Hepatocyte (in vitro differentiated cells): ENCODE results near the gene GSAP. TPM values are rescaled to one million over a fixed set of nuclear protein-coding genes. Genes with fewer than 3 reads are reported as not detected.

ENCODE experiments used
- DNase-seq: peaks from one replicate; pipeline ENCODE4 v3.0.0-alpha.2; 2016; ENCODE audit warnings: low spot score
- H2AFZ ChIP-seq: fragments of 200-600 bp; sonication (generic); 2 replicates; pipeline ENCODE4 v1.6.0; 2016; ENCODE audit warnings: antibody characterized with exemption, mild to moderate bottlenecking
- H3K27ac ChIP-seq: fragments of 200-600 bp; sonication (generic); 2 replicates; pipeline ENCODE4 v1.5.1; 2016; ENCODE audit warnings: mild to moderate bottlenecking
- H3K27me3 ChIP-seq: fragments of 200-600 bp; sonication (generic); 2 replicates; pipeline ENCODE4 v1.6.1; 2016
- H3K36me3 ChIP-seq: fragments of 200-600 bp; sonication (generic); replicated peaks from 2 replicates; pipeline ENCODE4 v1.5.1; 2016; ENCODE audit warnings: low read depth; ENCODE audit not compliant: insufficient read depth
- H3K4me1 ChIP-seq: fragments of 200-600 bp; sonication (generic); 2 replicates; pipeline ENCODE4 v1.5.1; 2016; ENCODE audit warnings: mild to moderate bottlenecking, moderate library complexity; ENCODE audit not compliant: insufficient read depth
- H3K4me2 ChIP-seq: fragments of 200-600 bp; sonication (generic); 2 replicates; pipeline ENCODE4 v1.6.0; 2016
- H3K4me3 ChIP-seq: fragments of 200-600 bp; sonication (generic); 2 replicates; pipeline ENCODE4 v1.5.1; 2016; ENCODE audit warnings: mild to moderate bottlenecking
- H3K79me2 ChIP-seq: fragments of 200-600 bp; sonication (generic); 2 replicates; pipeline ENCODE4 v1.6.0; 2017; ENCODE audit warnings: mild to moderate bottlenecking
- H3K9me2 ChIP-seq: fragments of 200-600 bp; sonication (generic); replicated peaks from 2 replicates; pipeline ENCODE4 v1.6.0; 2017; ENCODE audit warnings: mild to moderate bottlenecking; ENCODE audit not compliant: insufficient read depth
- H3K9me3 ChIP-seq: fragments of 200-600 bp; sonication (generic); 2 replicates; pipeline ENCODE4 v1.5.1; 2016; ENCODE audit warnings: low read depth, mild to moderate bottlenecking
- H4K20me1 ChIP-seq: fragments of 200-600 bp; sonication (generic); 2 replicates; pipeline ENCODE4 v1.6.0; 2016; ENCODE audit warnings: mild to moderate bottlenecking; ENCODE audit not compliant: insufficient read depth, poor library complexity, severe bottlenecking
- EZH2 ChIP-seq: fragments of 200-600 bp; sonication (generic); IDR thresholded peaks from 2 replicates; pipeline ENCODE4 v1.6.1; 2016; ENCODE audit warnings: antibody characterized with exemption, mild to moderate bottlenecking, borderline replicate concordance
- EZH2phosphoT487 ChIP-seq: fragments of 200-600 bp; sonication (generic); IDR thresholded peaks from one replicate; pipeline ENCODE4 v1.6.1; 2018; ENCODE audit warnings: antibody characterized with exemption, mild to moderate bottlenecking, low read depth, moderate library complexity; ENCODE audit not compliant: unreplicated experiment, severe bottlenecking
- WGBS: methylation state at CpG from one replicate; pipeline ENCODE4 v1.1.6; 2016; ENCODE audit warnings: low lambda C conversion rate; ENCODE audit errors: missing lambda C conversion rate; 5-methylcytosine and 5-hydroxymethylcytosine counted together
- polyA plus RNA-seq: library from polyadenylated mRNA; unstranded; fragments of >200 nt; fragmentation: Nextera tagmentation; extraction: Ambion mirVana; gene quantifications from 2 replicates; pipeline ENCODE4 v1.2.1, GENCODE V29; 2016
- total RNA-seq: library from RNA; depleted of rRNA; stranded (reverse); fragments of >200 nt; gene quantifications from 2 replicates; pipeline ENCODE4 v1.2.3, GENCODE V29; 2014
- TF ChIP-seq, protein P1 (sequence below): fragments of 200-600 bp; sonication (generic); IDR thresholded peaks from 2 replicates; pipeline ENCODE4 v1.5.1; 2016; ENCODE audit warnings: antibody characterized with exemption, mild to moderate bottlenecking; ENCODE audit not compliant: poor library complexity

The GSAP gene
- total and polyA plus RNA-seq, 2 experiments from 2014 or later: 9.9 to 11.1 TPM

DNA sequence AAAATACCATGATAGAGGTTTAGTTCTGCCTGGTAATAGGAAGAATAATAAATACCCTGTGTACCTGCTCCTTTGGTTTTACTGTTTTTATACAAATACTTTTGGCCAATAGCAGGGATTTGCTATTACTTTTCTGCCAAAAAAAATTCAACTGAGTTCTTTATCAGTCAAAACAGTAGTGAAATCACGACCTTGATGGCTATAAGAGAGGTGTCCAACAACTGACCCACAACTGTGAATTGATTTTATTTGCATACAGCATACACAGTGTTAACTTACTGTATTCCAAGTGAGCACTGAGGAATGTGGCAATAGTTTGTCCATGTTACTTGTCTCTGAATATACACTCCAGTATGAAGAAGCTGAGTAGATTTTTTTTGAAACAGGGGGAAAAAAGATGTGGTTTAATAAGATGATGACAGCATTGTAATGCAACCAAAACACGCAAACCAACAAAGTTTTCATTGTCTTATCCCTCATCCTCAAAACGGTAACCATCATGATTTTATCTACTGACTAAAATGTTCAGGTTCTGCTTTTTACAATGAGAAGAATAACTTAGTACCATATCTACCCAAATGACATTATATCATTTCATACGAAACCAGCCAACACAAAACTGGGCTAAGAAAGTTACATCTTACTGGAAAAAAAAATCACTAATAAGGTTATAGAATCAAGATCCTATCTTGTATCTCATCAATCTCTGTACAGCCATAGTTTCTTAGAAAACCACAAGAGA, 63.3 kb downstream of the GSAP start:
- Histone ChIP-seq H3K9me2 (no peaks in the 10 kb centered on the region), H3K36me3 (no peaks in the 10 kb centered on the region), H3K79me2 (no peaks in the 10 kb centered on the region), H3K4me1 (no peaks in the 10 kb centered on the region), H4K20me1 (no peaks in the 10 kb centered on the region), H3K4me3 (no peak overlapping the region), H2AFZ (no peak overlapping the region), H3K9me3 (no peaks in the 10 kb centered on the region), H3K4me2 (no peak overlapping the region), H3K27ac (no peak overlapping the region), H3K27me3 (no peaks in the 10 kb centered on the region)
- DNase-seq: no peak
- WGBS: 81% methylated on average over 4 of the region's 4 CpGs
- no peak for TF ChIP-seq EZH2
- TF ChIP-seq, protein P1, sequence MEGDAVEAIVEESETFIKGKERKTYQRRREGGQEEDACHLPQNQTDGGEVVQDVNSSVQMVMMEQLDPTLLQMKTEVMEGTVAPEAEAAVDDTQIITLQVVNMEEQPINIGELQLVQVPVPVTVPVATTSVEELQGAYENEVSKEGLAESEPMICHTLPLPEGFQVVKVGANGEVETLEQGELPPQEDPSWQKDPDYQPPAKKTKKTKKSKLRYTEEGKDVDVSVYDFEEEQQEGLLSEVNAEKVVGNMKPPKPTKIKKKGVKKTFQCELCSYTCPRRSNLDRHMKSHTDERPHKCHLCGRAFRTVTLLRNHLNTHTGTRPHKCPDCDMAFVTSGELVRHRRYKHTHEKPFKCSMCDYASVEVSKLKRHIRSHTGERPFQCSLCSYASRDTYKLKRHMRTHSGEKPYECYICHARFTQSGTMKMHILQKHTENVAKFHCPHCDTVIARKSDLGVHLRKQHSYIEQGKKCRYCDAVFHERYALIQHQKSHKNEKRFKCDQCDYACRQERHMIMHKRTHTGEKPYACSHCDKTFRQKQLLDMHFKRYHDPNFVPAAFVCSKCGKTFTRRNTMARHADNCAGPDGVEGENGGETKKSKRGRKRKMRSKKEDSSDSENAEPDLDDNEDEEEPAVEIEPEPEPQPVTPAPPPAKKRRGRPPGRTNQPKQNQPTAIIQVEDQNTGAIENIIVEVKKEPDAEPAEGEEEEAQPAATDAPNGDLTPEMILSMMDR: no peak
- TF ChIP-seq EZH2phosphoT487: no peak

GRCh38 chr7:77351539-77352004, 64.6 kb downstream of the GSAP start:
- Histone ChIP-seq H2AFZ (no peak overlapping the region), H3K9me3 (no peaks in the 10 kb centered on the region), H3K4me1 (no peaks in the 10 kb centered on the region), H3K27ac (no peak overlapping the region), H3K79me2 (no peaks in the 10 kb centered on the region), H3K36me3 (no peaks in the 10 kb centered on the region), H3K4me2 (no peak overlapping the region), H3K9me2 (no peaks in the 10 kb centered on the region), H4K20me1 (no peaks in the 10 kb centered on the region), H3K4me3 (no peak overlapping the region), H3K27me3 (no peaks in the 10 kb centered on the region)
- TF ChIP-seq, protein P1: no peak
- TF ChIP-seq EZH2 (no peak), EZH2phosphoT487 (no peak)
- 82% methylated on average over 5 of the region's 5 CpGs for WGBS
- DNase-seq: no peak

DNA sequence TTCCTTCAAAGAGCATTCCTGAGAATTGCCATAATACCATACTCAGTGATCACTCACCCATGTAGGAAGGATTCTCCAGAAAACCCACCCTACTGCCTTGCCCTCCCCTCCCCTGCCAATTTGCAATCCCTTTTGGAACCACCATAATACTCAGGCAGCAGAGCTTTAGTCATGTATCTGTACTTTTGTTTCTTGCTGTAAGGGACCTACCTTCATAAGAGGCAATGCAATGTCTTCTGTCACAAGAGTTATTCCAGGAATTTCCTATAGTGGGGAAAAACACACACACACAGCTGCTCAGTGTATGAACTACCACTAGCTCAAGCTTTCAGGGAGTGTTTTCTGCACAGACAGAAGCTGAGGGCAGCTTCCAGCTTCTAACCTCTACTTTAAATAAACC, 67.0 kb downstream of the GSAP start:
- H4K20me1 ChIP-seq: no peaks in the 10 kb centered on the region
- no peaks in the 10 kb centered on the region for H3K79me2 ChIP-seq
- no peaks in the 10 kb centered on the region for H3K36me3 ChIP-seq
- H2AFZ ChIP-seq: no peak overlapping the region
- TF ChIP-seq, protein P1: no peak
- TF ChIP-seq EZH2phosphoT487 (no peak), EZH2 (no peak)
- H3K27ac ChIP-seq: no peak overlapping the region
- H3K4me2 ChIP-seq: no peak overlapping the region
- no peaks in the 10 kb centered on the region for H3K27me3 ChIP-seq
- no peak overlapping the region for H3K4me3 ChIP-seq
- H3K4me1 ChIP-seq: no peaks in the 10 kb centered on the region
- H3K9me3 ChIP-seq: no peaks in the 10 kb centered on the region
- H3K9me2 ChIP-seq: no peaks in the 10 kb centered on the region
- DNase-seq: no peak
